HCT116 (cell line): ENCODE measurements around the gene SMYD3. TPM values are rescaled to one million over a fixed set of nuclear protein-coding genes. Genes with fewer than 3 reads are reported as not detected.

ENCODE experiments used
- ATAC-seq: fragments of 200-7000 bp; cut with Tn5 transposase; 2 replicates; pipeline ENCODE4 v1.9.1; 2020; ENCODE audit warnings: mild to moderate bottlenecking, moderate library complexity
- BruUV-seq: library from RNA; stranded (reverse); fragments of 400-500 nt; replicated peaks from 2 replicates; lab custom pipeline; 2021; lab: Mats Ljungman, UMichigan
- CTCF ChIA-PET: fragments of 300-600 bp; sonication (Branson Sonifier 250); formaldehyde crosslinking; loops from one replicate; lab custom pipeline; 2021; ENCODE audit warnings: antibody characterized with exemption; lab: Charles Lee
- POLR2A ChIA-PET: fragments of 300-600, 350-600 bp; sonication (Branson Sonifier 250); formaldehyde crosslinking; loops from one replicate; lab custom pipeline; 2021; ENCODE audit warnings: antibody characterized with exemption; lab: Charles Lee
- RAD21 ChIA-PET, 2 experiments: fragments of 300-600 bp; sonication (Branson Sonifier 250); formaldehyde crosslinking; loops; one replicate each; lab custom pipeline; 2023; ENCODE audit warnings: low total read pairs in 2 of 2; ENCODE audit not compliant: uncharacterized antibody in 2 of 2, unreplicated experiment in 2 of 2, low non-redundant PET in 1 of 2; lab: Charles Lee
- DNase-seq: peaks from one replicate; pipeline ENCODE4 v3.0.0-alpha.2; 2010; ENCODE audit warnings: low read depth, low spot score
- H2AFZ ChIP-seq: fragments of 200-600 bp; shearing (Covaris generic), sonication (generic); 2 replicates; pipeline ENCODE4 v1.6.1; 2017; ENCODE audit warnings: low read depth, mixed run types, mixed read lengths, antibody characterized with exemption, low read length; ENCODE audit not compliant: poor library complexity, severe bottlenecking
- H3K27ac ChIP-seq: 2 replicates; pipeline ENCODE4 v1.5.1; 2012; ENCODE audit warnings: low read depth, low read length
- H3K27me3 ChIP-seq: fragments of 200-600 bp; sonication (generic); 2 replicates; pipeline ENCODE4 v1.6.1; 2016; ENCODE audit warnings: mixed run types, low read length, mixed read lengths; ENCODE audit not compliant: insufficient read depth
- H3K36me3 ChIP-seq, 2 experiments: fragments of 200-500 bp in 1 of 2; fragments of 200-600 bp in 1 of 2; sonication (Bioruptor generic) in 1 of 2; sonication (generic) in 1 of 2; 2 replicates each; pipeline versions ENCODE4 v1.5.1 to v1.6.1; 2014 to 2016; ENCODE audit warnings: low read length in 2 of 2, inconsistent platforms in 1 of 2, mixed read lengths in 1 of 2, mixed run types in 1 of 2; ENCODE audit not compliant: insufficient read depth in 2 of 2, control insufficient read depth in 1 of 2
- H3K4me1 ChIP-seq, 2 experiments: fragments of 200-600 bp in 1 of 2; sonication (generic) in 1 of 2; 2 replicates each; pipeline versions ENCODE4 v1.5.1 to v1.6.1; 2012 to 2017; ENCODE audit warnings: low read length in 2 of 2, inconsistent platforms in 1 of 2, mild to moderate bottlenecking in 1 of 2, mixed read lengths in 1 of 2, mixed run types in 1 of 2, moderate library complexity in 1 of 2; ENCODE audit not compliant: insufficient read depth in 2 of 2, control insufficient read depth in 1 of 2
- H3K4me2 ChIP-seq: fragments of 200-600 bp; sonication (generic); 2 replicates; pipeline ENCODE4 v1.6.1; 2017; ENCODE audit warnings: mixed run types, low read length, mixed read lengths
- H3K4me3 ChIP-seq, 2 experiments: fragments of 200-600 bp in 1 of 2; sonication (generic) in 1 of 2; replicated peaks in 1 of 2; 2 replicates each; pipeline ENCODE4 v1.5.1; 2011 to 2016; ENCODE audit warnings: low read length in 2 of 2, control low read depth in 1 of 2, low read depth in 1 of 2, mild to moderate bottlenecking in 1 of 2, mixed read lengths in 1 of 2, mixed run types in 1 of 2
- H3K79me2 ChIP-seq: fragments of 200-600 bp; sonication (generic); 2 replicates; pipeline ENCODE4 v1.6.1; 2017; ENCODE audit warnings: mild to moderate bottlenecking, mixed run types, low read length, moderate library complexity, mixed read lengths; ENCODE audit not compliant: insufficient read depth
- H3K9ac ChIP-seq: fragments of 200-600 bp; sonication (generic); 2 replicates; pipeline ENCODE4 v1.6.1; 2016; ENCODE audit warnings: low read length, mixed read lengths
- H3K9me2 ChIP-seq: fragments of 200-600 bp; sonication (generic), shearing (Covaris generic); 2 replicates; pipeline ENCODE4 v1.6.1; 2017; ENCODE audit warnings: mixed run types, mild to moderate bottlenecking, moderate library complexity; ENCODE audit not compliant: insufficient read depth
- H3K9me3 ChIP-seq, 2 experiments: fragments of 200-500 bp in 1 of 2; fragments of 200-600 bp in 1 of 2; sonication (Bioruptor generic) in 1 of 2; sonication (generic) in 1 of 2; 2 replicates each; pipeline ENCODE4 v1.6.1; 2014 to 2017; ENCODE audit warnings: low read length in 2 of 2, mixed read lengths in 2 of 2, inconsistent platforms in 1 of 2, low read depth in 1 of 2, mild to moderate bottlenecking in 1 of 2, mixed run types in 1 of 2, moderate library complexity in 1 of 2; ENCODE audit not compliant: control insufficient read depth in 1 of 2, insufficient read depth in 1 of 2
- H4K20me1 ChIP-seq: fragments of 200-600 bp; sonication (generic), shearing (Covaris generic); 2 replicates; pipeline ENCODE4 v1.6.1; 2017; ENCODE audit warnings: mixed run types, mild to moderate bottlenecking, moderate library complexity; ENCODE audit not compliant: insufficient read depth
- EGR1 ChIP-seq: IDR thresholded peaks from 2 replicates; pipeline ENCODE4 v1.6.1; 2012; ENCODE audit warnings: low read depth
- FOSL1 ChIP-seq: IDR thresholded peaks from 2 replicates; pipeline ENCODE4 v1.6.1; 2012; ENCODE audit warnings: low read depth
- JUND ChIP-seq: IDR thresholded peaks from 2 replicates; pipeline ENCODE4 v1.6.1; 2012
- MAX ChIP-seq: IDR thresholded peaks from 2 replicates; pipeline ENCODE4 v1.6.1; 2012
- RAD21 ChIP-seq: IDR thresholded peaks from 2 replicates; pipeline ENCODE4 v1.6.1; 2012; ENCODE audit warnings: low read depth, mild to moderate bottlenecking
- SIN3A ChIP-seq: IDR thresholded peaks from 2 replicates; pipeline ENCODE4 v1.6.1; 2012; ENCODE audit warnings: low read depth
- TCF7L2 ChIP-seq: IDR thresholded peaks from 2 replicates; pipeline ENCODE4 v1.7.0; 2011; ENCODE audit warnings: borderline replicate concordance, inconsistent platforms; ENCODE audit not compliant: insufficient read depth, insufficient read length; ENCODE audit errors: extremely low read depth
- YY1 ChIP-seq: IDR thresholded peaks from 2 replicates; pipeline ENCODE4 v1.6.1; 2011; ENCODE audit warnings: low read length, low read depth, moderate library complexity, mild to moderate bottlenecking; ENCODE audit not compliant: insufficient replicate concordance; ENCODE audit errors: extremely low read depth
- ZBTB33 ChIP-seq: IDR thresholded peaks from 2 replicates; pipeline ENCODE4 v1.6.1; 2011; ENCODE audit warnings: mild to moderate bottlenecking, low read length, moderate library complexity; ENCODE audit not compliant: insufficient replicate concordance; ENCODE audit errors: extremely low read depth
- ZNF274 ChIP-seq: fragments of 200-500 bp; sonication (Bioruptor generic); IDR thresholded peaks from 2 replicates; pipeline ENCODE4 v1.6.1; 2014; ENCODE audit warnings: mild to moderate bottlenecking, low read depth, low read length, inconsistent platforms
- intact Hi-C: fragments of 100-400 bp; cut with micrococcal nuclease; formaldehyde crosslinking; loops from 2 replicates; pipeline ENCODE4 v1.10.0; 2022
- total RNA-seq: library from RNA; stranded (reverse); gene quantifications from one replicate; pipeline ENCODE4 v1.2.1, GENCODE V29; 2021; ENCODE audit not compliant: unreplicated experiment
- TF ChIP-seq, protein P1 (sequence below): IDR thresholded peaks from 2 replicates; pipeline ENCODE4 v1.6.1; 2012

The SMYD3 gene
- total RNA-seq, 1 experiment from 2014 or later = 33.6 TPM

GRCh38 chr1:245807306-245807705 lies 699.8 kb downstream of the SMYD3 start:
- no peaks in the 10 kb centered on the region for H3K9me3 ChIP-seq
- no peaks in the 10 kb centered on the region for H3K36me3 ChIP-seq
- no peak overlapping the region for H2AFZ ChIP-seq
- ChIA-PET CTCF (no interaction called here), RAD21 (no interaction called here), POLR2A (no interaction called here)
- H3K4me3 ChIP-seq = no peak overlapping the region
- H3K9me2 ChIP-seq = no peaks in the 10 kb centered on the region
- H3K27me3 ChIP-seq = no peaks in the 10 kb centered on the region
- ATAC-seq (no peak), DNase-seq (no peak)
- no peaks in the 10 kb centered on the region for H3K79me2 ChIP-seq
- H4K20me1 ChIP-seq = no peaks in the 10 kb centered on the region
- intact Hi-C loops = no loop called here
- H3K9ac ChIP-seq = no peak overlapping the region
- TF ChIP-seq YY1 = no peak
- TF ChIP-seq ZBTB33 = no peak
- no peak for TF ChIP-seq SIN3A
- no peak for TF ChIP-seq RAD21
- TF ChIP-seq JUND = no peak
- TF ChIP-seq TCF7L2 = no peak
- no peak for TF ChIP-seq ZNF274
- TF ChIP-seq, protein P1, sequence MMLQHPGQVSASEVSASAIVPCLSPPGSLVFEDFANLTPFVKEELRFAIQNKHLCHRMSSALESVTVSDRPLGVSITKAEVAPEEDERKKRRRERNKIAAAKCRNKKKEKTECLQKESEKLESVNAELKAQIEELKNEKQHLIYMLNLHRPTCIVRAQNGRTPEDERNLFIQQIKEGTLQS = no peak
- TF ChIP-seq FOSL1 = no peak
- TF ChIP-seq EGR1 = no peak
- no peak for TF ChIP-seq MAX
- TF ChIP-seq, all 23 proteins: peak for 0
- no peak overlapping the region for H3K4me2 ChIP-seq
- no peaks in the 10 kb centered on the region for H3K4me1 ChIP-seq
- no TSS peak for BruUV-seq
- no peak overlapping the region for H3K27ac ChIP-seq
